Large intestine (tissue), 3 donors: ENCODE measurements around the gene CAMKMT. TPM values are rescaled to one million over a fixed set of nuclear protein-coding genes. Genes with fewer than 3 reads are reported as not detected.

Experiments used
- DNase-seq, 2 donors: peaks; one replicate each; pipeline versions ENCODE4 v3.0.0 to v3.0.0-alpha.2; 2013
- H3K27ac ChIP-seq: one replicate; pipeline ENCODE4 v1.5.1; 2013; ENCODE audit warnings: low read length
- H3K27me3 ChIP-seq: 2 replicates; pipeline ENCODE4 v1.6.1; 2013; ENCODE audit warnings: low read length; ENCODE audit not compliant: control insufficient read depth, insufficient read depth
- H3K36me3 ChIP-seq: 2 replicates; pipeline ENCODE4 v1.6.1; 2013; ENCODE audit warnings: low read length; ENCODE audit not compliant: control insufficient read depth, insufficient read depth
- H3K4me1 ChIP-seq: one replicate; pipeline ENCODE4 v1.6.1; 2013; ENCODE audit warnings: low read length; ENCODE audit not compliant: control insufficient read depth, insufficient read depth
- H3K4me3 ChIP-seq: one replicate; pipeline ENCODE4 v1.5.1; 2013; ENCODE audit warnings: low read length
- H3K9me3 ChIP-seq: one replicate; pipeline ENCODE4 v1.6.1; 2013; ENCODE audit warnings: mild to moderate bottlenecking, low read depth, low read length, moderate library complexity; ENCODE audit not compliant: control insufficient read depth
- WGBS: methylation state at CpG from one replicate; pipeline ENCODE4 v1.1.5; 2013; ENCODE audit warnings: low lambda C conversion rate; ENCODE audit not compliant: insufficient coverage; 5-methylcytosine and 5-hydroxymethylcytosine counted together
- polyA plus RNA-seq: library from polyadenylated mRNA; unstranded; fragments of 120-200 nt; gene quantifications from one replicate; pipeline ENCODE4 v1.2.1, GENCODE V29; 2013

Gene CAMKMT
- polyA plus RNA-seq, 1 donor: 9.2 TPM

- DNase-seq: peak in 1 of 2 donors; percentile 2
- no peak overlapping the region for H3K27ac ChIP-seq
- WGBS: 60% methylated on average over 1 of the region's 5 CpGs
- H3K27me3 ChIP-seq: no peaks in the 10 kb centered on the region
- no peak overlapping the region for H3K4me3 ChIP-seq
- no peaks in the 10 kb centered on the region for H3K36me3 ChIP-seq
- no peaks in the 10 kb centered on the region for H3K9me3 ChIP-seq
- H3K4me1 ChIP-seq: no peaks in the 10 kb centered on the region
Observed at GRCh38 chr2:44655401-44655864, 293.7 kb downstream of the CAMKMT start.

GRCh38 chr2:44656460-44656859, 294.7 kb downstream of the CAMKMT start:
- Histone ChIP-seq H3K4me1 (no peaks in the 10 kb centered on the region), H3K27ac (no peak overlapping the region), H3K4me3 (no peak overlapping the region), H3K9me3 (no peaks in the 10 kb centered on the region), H3K36me3 (no peaks in the 10 kb centered on the region), H3K27me3 (no peaks in the 10 kb centered on the region)
- 100% methylated on average over 2 of the region's 2 CpGs for WGBS
- no peak for DNase-seq

- Histone ChIP-seq H3K4me3 (no peak overlapping the region), H3K4me1 (no peaks in the 10 kb centered on the region), H3K36me3 (no peaks in the 10 kb centered on the region), H3K9me3 (no peaks in the 10 kb centered on the region), H3K27me3 (no peaks in the 10 kb centered on the region), H3K27ac (no peak overlapping the region)
- 100% methylated on average over 1 of the region's 1 CpG for WGBS
- no peak for DNase-seq
Observed at GRCh38 chr2:44663471-44664073, 301.8 kb downstream of the CAMKMT start.

GRCh38 chr2:44668336-44668735, 306.6 kb downstream of the CAMKMT start:
- H3K4me3 ChIP-seq: no peak overlapping the region
- 79% methylated on average over 4 of the region's 5 CpGs for WGBS
- H3K4me1 ChIP-seq: no peaks in the 10 kb centered on the region
- H3K27me3 ChIP-seq: no peaks in the 10 kb centered on the region
- no peaks in the 10 kb centered on the region for H3K9me3 ChIP-seq
- no peak overlapping the region for H3K27ac ChIP-seq
- no peak for DNase-seq
- no peaks in the 10 kb centered on the region for H3K36me3 ChIP-seq

- no peak overlapping the region for H3K27ac ChIP-seq
- DNase-seq: no peak
- no peaks in the 10 kb centered on the region for H3K27me3 ChIP-seq
- no peaks in the 10 kb centered on the region for H3K36me3 ChIP-seq
- no peak overlapping the region for H3K4me3 ChIP-seq
- no CpG with 5 or more reads among the region's 2 CpGs for WGBS
- no peaks in the 10 kb centered on the region for H3K9me3 ChIP-seq
- no peaks in the 10 kb centered on the region for H3K4me1 ChIP-seq
Observed at GRCh38 chr2:44671276-44671675, 309.5 kb downstream of the CAMKMT start.

- DNase-seq: no peak
- no CpG with 5 or more reads among the region's 5 CpGs for WGBS
- Histone ChIP-seq H3K27ac (no peak overlapping the region), H3K36me3 (no peaks in the 10 kb centered on the region), H3K9me3 (no peaks in the 10 kb centered on the region), H3K27me3 (no peaks in the 10 kb centered on the region), H3K4me1 (no peaks in the 10 kb centered on the region), H3K4me3 (no peak overlapping the region)
Observed at GRCh38 chr2:44671916-44672315, 310.2 kb downstream of the CAMKMT start.

GRCh38 chr2:44672431-44672830, 310.7 kb downstream of the CAMKMT start:
- no peaks in the 10 kb centered on the region for H3K9me3 ChIP-seq
- H3K27ac ChIP-seq: no peak overlapping the region
- no peak overlapping the region for H3K4me3 ChIP-seq
- no peak for DNase-seq
- WGBS: no CpG with 5 or more reads among the region's 1 CpG
- no peaks in the 10 kb centered on the region for H3K36me3 ChIP-seq
- H3K27me3 ChIP-seq: no peaks in the 10 kb centered on the region
- H3K4me1 ChIP-seq: no peaks in the 10 kb centered on the region

GRCh38 chr2:44674473-44675284, 312.9 kb downstream of the CAMKMT start:
- H3K27ac ChIP-seq: no peak overlapping the region
- no peak overlapping the region for H3K4me3 ChIP-seq
- no peak for DNase-seq
- H3K9me3 ChIP-seq: no peaks in the 10 kb centered on the region
- 19% methylated on average over 3 of the region's 4 CpGs for WGBS
- H3K27me3 ChIP-seq: no peaks in the 10 kb centered on the region
- no peaks in the 10 kb centered on the region for H3K36me3 ChIP-seq
- no peaks in the 10 kb centered on the region for H3K4me1 ChIP-seq

GRCh38 chr2:44676379-44676778, 314.6 kb downstream of the CAMKMT start:
- H3K4me3 ChIP-seq: no peak overlapping the region
- no CpG with 5 or more reads among the region's 3 CpGs for WGBS
- H3K9me3 ChIP-seq: no peaks in the 10 kb centered on the region
- no peak overlapping the region for H3K27ac ChIP-seq
- no peaks in the 10 kb centered on the region for H3K36me3 ChIP-seq
- H3K27me3 ChIP-seq: no peaks in the 10 kb centered on the region
- H3K4me1 ChIP-seq: no peaks in the 10 kb centered on the region
- no peak for DNase-seq

- Histone ChIP-seq H3K4me3 (no peak overlapping the region), H3K27me3 (no peaks in the 10 kb centered on the region), H3K4me1 (no peaks in the 10 kb centered on the region), H3K9me3 (no peaks in the 10 kb centered on the region), H3K27ac (no peak overlapping the region), H3K36me3 (no peaks in the 10 kb centered on the region)
- WGBS: 93% methylated on average over 2 of the region's 4 CpGs
- DNase-seq: no peak
Observed at GRCh38 chr2:44679584-44679983, 317.8 kb downstream of the CAMKMT start.
